ENCODE measurements around the gene MAP3K4. TPM values are rescaled to one million over a fixed set of nuclear protein-coding genes. Genes with fewer than 3 reads are reported as not detected.

Gene MAP3K4
- total RNA-seq, 4 donors from 2014 or later = 34.9 to 113 (median 52.3) TPM

DNA sequence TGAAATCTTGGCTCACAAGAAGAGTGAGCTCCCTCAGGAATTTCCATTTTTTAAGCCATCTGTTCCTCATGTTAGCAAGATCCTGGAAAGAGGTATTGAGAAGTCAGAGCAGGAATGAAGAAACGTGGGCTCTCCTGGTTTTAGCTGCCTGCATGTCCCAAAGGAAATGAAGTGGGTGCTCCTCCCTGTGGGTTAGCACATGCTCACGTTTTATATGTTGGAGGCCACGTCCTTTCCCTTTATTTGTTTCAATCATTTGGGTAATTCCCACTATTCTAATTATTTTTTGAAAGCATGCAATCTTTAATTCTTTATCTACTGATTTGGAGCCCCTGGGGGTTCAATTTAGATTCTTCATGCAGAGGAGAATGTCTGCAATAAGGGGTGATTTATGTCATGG lies 4.3 kb upstream of the MAP3K4 start:
- no peak overlapping the region for H3K27ac ChIP-seq
- WGBS, 2 donors = 81 to 91% methylated on average over 3 of the region's 3 CpGs
- H3K4me3 ChIP-seq (replicated peaks in 1 of 3) = no peak overlapping the region
- H3K9me3 ChIP-seq = no peaks in the 10 kb centered on the region
- TF ChIP-seq, protein P1, sequence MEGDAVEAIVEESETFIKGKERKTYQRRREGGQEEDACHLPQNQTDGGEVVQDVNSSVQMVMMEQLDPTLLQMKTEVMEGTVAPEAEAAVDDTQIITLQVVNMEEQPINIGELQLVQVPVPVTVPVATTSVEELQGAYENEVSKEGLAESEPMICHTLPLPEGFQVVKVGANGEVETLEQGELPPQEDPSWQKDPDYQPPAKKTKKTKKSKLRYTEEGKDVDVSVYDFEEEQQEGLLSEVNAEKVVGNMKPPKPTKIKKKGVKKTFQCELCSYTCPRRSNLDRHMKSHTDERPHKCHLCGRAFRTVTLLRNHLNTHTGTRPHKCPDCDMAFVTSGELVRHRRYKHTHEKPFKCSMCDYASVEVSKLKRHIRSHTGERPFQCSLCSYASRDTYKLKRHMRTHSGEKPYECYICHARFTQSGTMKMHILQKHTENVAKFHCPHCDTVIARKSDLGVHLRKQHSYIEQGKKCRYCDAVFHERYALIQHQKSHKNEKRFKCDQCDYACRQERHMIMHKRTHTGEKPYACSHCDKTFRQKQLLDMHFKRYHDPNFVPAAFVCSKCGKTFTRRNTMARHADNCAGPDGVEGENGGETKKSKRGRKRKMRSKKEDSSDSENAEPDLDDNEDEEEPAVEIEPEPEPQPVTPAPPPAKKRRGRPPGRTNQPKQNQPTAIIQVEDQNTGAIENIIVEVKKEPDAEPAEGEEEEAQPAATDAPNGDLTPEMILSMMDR (IDR thresholded peaks at IDR 0.05) = no peak
- TF ChIP-seq POLR2A (IDR thresholded peaks at IDR 0.05) = no peak
- no peaks in the 10 kb centered on the region for H3K4me1 ChIP-seq
- H3K36me3 ChIP-seq = no peaks in the 10 kb centered on the region
- no peak for DNase-seq
- H3K27me3 ChIP-seq = no peaks in the 10 kb centered on the region
- intact Hi-C loops (cut with DNase I) = no loop called here

DNA sequence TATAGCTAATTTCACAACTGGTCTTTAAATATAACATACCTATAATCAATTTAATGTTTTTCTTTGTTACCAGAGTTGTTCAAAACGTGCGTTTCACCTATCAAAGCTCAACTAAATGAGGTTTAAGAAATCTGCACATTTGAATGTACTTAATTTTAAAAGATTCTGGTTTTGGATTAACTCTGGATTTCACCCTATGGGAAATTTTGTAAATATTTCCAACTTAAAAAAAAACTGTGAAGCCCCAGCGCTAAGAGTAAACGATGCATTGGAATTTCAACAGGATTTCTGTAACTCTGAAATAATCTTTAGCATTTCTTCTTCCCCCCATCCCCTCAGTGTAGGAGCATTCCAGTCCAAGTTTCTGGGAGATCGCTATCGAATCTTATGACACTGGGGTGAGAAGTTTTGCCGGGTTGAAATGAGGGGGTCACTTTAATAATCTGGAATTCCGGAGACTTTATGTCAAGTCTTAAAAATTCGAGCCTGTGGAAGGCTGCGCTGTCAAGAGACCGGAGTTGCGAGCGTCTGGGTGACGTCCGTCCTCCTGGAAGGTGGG lies 643 bp upstream of the MAP3K4 start:
- intact Hi-C loops (cut with DNase I) = loop anchor here (5.0 kb wide), 1 partner anchor 381 kb away; no protein-coding TSS in a partner anchor
- no peaks in the 10 kb centered on the region for H3K9me3 ChIP-seq
- H3K36me3 ChIP-seq = no peaks in the 10 kb centered on the region
- peaks cover 4 to 7% of the 10 kb centered on the region in 2 donors for H3K4me1 ChIP-seq
- peak overlapping the region; percentile 69 to 94 (median 92) for H3K27ac ChIP-seq
- no peak for DNase-seq
- 2 to 5% methylated on average over 9 to 15 of the region's 15 CpGs for WGBS, 2 donors
- H3K4me3 ChIP-seq (replicated peaks in 1 of 3) = peak overlapping the region; percentile 96 to 99 (median 99)
- no peaks in the 10 kb centered on the region for H3K27me3 ChIP-seq
- TF ChIP-seq POLR2A (IDR thresholded peaks at IDR 0.05) = no peak
- TF ChIP-seq, protein P1 (IDR thresholded peaks at IDR 0.05) = no peak

DNA sequence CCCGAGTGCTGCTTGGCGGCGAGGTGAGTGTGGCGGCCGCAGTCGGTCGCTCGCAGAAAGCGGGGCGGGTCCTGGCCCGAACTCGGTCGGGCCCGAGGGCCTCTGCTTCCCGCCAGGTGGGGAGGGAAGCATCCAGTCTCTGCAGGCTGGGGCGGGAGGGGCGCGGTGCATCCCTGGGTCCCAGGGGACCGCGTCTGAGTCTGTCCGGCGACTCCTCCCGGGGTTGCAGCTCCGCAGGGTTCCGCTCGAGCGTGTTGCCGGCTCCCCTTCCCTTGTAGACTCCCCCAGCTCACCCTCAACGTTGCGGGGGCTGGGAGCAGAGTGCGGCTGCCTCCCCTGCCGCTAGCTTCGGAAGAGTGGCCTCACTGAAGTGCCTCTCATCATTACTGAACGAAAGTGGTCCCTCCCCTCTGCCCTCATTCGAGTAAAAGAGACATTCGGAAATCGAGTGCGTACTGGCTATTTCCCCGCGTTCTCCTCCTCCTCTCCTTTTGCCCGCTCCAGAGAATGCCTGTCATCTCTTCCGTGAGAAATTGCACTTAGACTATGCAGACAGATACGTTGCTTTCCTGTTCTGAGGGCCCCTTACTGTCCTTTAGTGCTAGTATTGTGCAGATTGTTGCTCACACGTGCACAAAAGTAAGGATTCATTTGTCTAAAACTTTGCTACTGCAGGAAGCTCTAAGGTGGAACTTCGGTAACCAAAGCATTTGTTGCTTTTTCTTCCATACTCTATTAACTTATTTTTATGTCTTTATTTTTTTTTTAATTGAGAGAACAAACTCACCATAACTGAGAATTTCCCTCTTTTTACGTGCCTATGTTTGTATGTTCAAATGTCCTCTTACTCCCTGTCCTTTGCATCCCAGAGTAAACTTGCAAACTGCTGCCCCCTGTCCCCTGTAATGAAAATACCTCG lies 751 bp downstream of the MAP3K4 start:
- peak; percentile 38 to 55 for DNase-seq
- intact Hi-C loops (cut with DNase I) = loop anchor here (5.0 kb wide), 1 partner anchor 380 kb away; no protein-coding TSS in a partner anchor
- no peaks in the 10 kb centered on the region for H3K9me3 ChIP-seq
- peak overlapping the region; percentile 96 to 99 (median 99) for H3K4me3 ChIP-seq (replicated peaks in 1 of 3)
- no peaks in the 10 kb centered on the region for H3K36me3 ChIP-seq
- no peak for TF ChIP-seq POLR2A (IDR thresholded peaks at IDR 0.05)
- TF ChIP-seq, protein P1 (IDR thresholded peaks at IDR 0.05) = peak in 4 of 6 experiments; percentile 29 to 55 (median 42)
- peaks cover 4 to 7% of the 10 kb centered on the region in 2 donors for H3K4me1 ChIP-seq
- WGBS, 2 donors = 1% methylated on average over 22 to 38 of the region's 47 CpGs
- H3K27ac ChIP-seq = peak overlapping the region; percentile 69 to 94 (median 92)
- no peaks in the 10 kb centered on the region for H3K27me3 ChIP-seq

DNA sequence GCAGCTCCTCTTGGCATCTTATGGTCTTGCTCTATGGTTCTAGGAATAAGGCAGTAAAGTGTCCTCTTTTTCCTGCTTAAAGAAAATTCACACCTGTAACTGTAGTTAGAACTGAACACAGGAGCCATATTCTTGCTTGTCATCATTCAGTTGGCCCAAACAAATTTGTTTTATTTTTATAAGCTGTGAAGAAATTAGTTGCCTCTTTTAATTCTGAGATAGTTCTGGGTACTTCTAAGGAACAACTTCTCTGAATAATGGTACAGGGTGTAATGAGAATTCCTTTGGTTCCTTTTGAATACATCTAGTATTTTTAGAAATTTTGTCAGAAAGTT lies 1.4 kb downstream of the MAP3K4 start:
- H3K27ac ChIP-seq = peak overlapping the region in 1 of 3 donors; percentile 92
- intact Hi-C loops (cut with DNase I) = loop anchor here (5.0 kb wide), 1 partner anchor 379 kb away; no protein-coding TSS in a partner anchor
- DNase-seq = no peak
- TF ChIP-seq, protein P1 (IDR thresholded peaks at IDR 0.05) = peak in 1 of 6 experiments; percentile 38
- no peak for TF ChIP-seq POLR2A (IDR thresholded peaks at IDR 0.05)
- no peaks in the 10 kb centered on the region for H3K27me3 ChIP-seq
- no peaks in the 10 kb centered on the region for H3K9me3 ChIP-seq
- peaks cover 4 to 7% of the 10 kb centered on the region in 2 donors for H3K4me1 ChIP-seq
- H3K36me3 ChIP-seq = no peaks in the 10 kb centered on the region
- H3K4me3 ChIP-seq (replicated peaks in 1 of 3) = no peak overlapping the region

DNA sequence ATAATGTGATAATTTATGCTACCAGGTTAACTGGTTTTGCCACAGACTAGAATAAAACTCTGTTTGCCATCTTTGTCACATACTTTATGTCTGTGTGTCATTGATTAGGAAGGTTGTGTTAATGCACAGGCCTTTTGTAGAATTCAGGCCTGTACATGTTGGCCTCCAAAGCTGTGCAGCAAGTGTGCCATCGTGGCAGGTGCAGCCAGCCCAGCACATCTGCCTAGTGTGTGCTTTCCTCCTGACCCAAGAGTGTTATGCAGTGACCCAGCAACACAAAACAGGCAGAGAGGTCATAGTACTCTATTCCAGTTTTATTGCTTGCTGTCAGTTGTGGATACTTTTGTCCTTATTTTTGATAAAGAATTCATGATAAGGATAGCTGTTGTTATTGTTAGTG lies 3.7 kb downstream of the MAP3K4 start:
- TF ChIP-seq POLR2A (IDR thresholded peaks at IDR 0.05) = no peak
- TF ChIP-seq, protein P1 (IDR thresholded peaks at IDR 0.05) = no peak
- Histone ChIP-seq H3K27ac (no peak overlapping the region), H3K4me3 (replicated peaks in 1 of 3) (no peak overlapping the region), H3K9me3 (no peaks in the 10 kb centered on the region), H3K4me1 (peaks cover 4 to 7% of the 10 kb centered on the region in 2 donors), H3K27me3 (no peaks in the 10 kb centered on the region), H3K36me3 (no peaks in the 10 kb centered on the region)
- WGBS, 2 donors = 81 to 87% methylated on average over 1 of the region's 1 CpG
- intact Hi-C loops (cut with DNase I) = no loop called here
- no peak for DNase-seq
